ENCODE measurements around the gene SHISA9. TPM values are rescaled to one million over a fixed set of nuclear protein-coding genes. Genes with fewer than 3 reads are reported as not detected.

The SHISA9 gene
- total RNA-seq, 1 experiment from 2014 or later, result not detected

GRCh38 chr16:13032911-13033310 lies 131.5 kb downstream of the SHISA9 start:
- Histone ChIP-seq H3K9me3 (ENCODE audit: control insufficient read depth in 1 of 2, insufficient read depth in 1 of 2, low read depth in 1 of 2, low read length in 2 of 2) (no peaks in the 10 kb centered on the region), H2AFZ (ENCODE audit: low read depth, low read length, poor library complexity, severe bottlenecking) (no peak overlapping the region), H3K4me1 (ENCODE audit: control insufficient read depth in 1 of 2, insufficient read depth in 2 of 2, low read length in 2 of 2) (no peaks in the 10 kb centered on the region), H3K27ac (ENCODE audit: low read depth, low read length) (no peak overlapping the region), H3K36me3 (ENCODE audit: control insufficient read depth in 1 of 2, insufficient read depth in 2 of 2, low read length in 2 of 2) (no peaks in the 10 kb centered on the region), H3K4me2 (ENCODE audit: low read length) (no peak overlapping the region), H3K4me3 (replicated peaks in 1 of 2; ENCODE audit: low read depth in 1 of 2, low read length in 2 of 2) (no peak overlapping the region), H3K9ac (ENCODE audit: low read length) (no peak overlapping the region), H3K79me2 (ENCODE audit: insufficient read depth, low read length) (no peaks in the 10 kb centered on the region), H3K27me3 (ENCODE audit: insufficient read depth, low read length) (no peaks in the 10 kb centered on the region), H3K9me2 (ENCODE audit: insufficient read depth) (no peaks in the 10 kb centered on the region), H4K20me1 (ENCODE audit: insufficient read depth) (no peaks in the 10 kb centered on the region)
- DNase-seq (ENCODE audit: low read depth, low spot score) (no peak), ATAC-seq (no peak)
- TF ChIP-seq REST (IDR thresholded peaks at IDR 0.05; ENCODE audit: low read depth) (no peak), CBX3 (IDR thresholded peaks at IDR 0.05; ENCODE audit: low read depth) (no peak), ATF3 (IDR thresholded peaks at IDR 0.05) (no peak), ELF1 (IDR thresholded peaks at IDR 0.05; ENCODE audit: borderline replicate concordance, low read depth) (no peak), RAD21 (IDR thresholded peaks at IDR 0.05; ENCODE audit: low read depth) (no peak), TCF7L2 (IDR thresholded peaks at IDR 0.05; ENCODE audit: borderline replicate concordance, extremely low read depth, insufficient read depth, insufficient read length) (no peak), CEBPB (IDR thresholded peaks at IDR 0.05; ENCODE audit: low read depth) (no peak), SP1 (IDR thresholded peaks at IDR 0.05; ENCODE audit: low read depth) (no peak), ZBTB33 (IDR thresholded peaks at IDR 0.05; ENCODE audit: extremely low read depth, insufficient replicate concordance, low read length) (no peak)
- BruUV-seq (replicated peaks), result no TSS peak
- ChIA-PET POLR2A (no interaction called here), RAD21 (ENCODE audit: low non-redundant PET in 1 of 2, low total read pairs in 2 of 2, uncharacterized antibody in 2 of 2, unreplicated experiment in 2 of 2) (no interaction called here), CTCF (no interaction called here)
- intact Hi-C loops (cut with micrococcal nuclease), result no loop called here
